Cardiac fibroblast (primary cell): Measurements from ENCODE around the gene EMID1.

Experiments
- DNase-seq, 2 donors: peaks; one replicate each; pipeline versions ENCODE4 v3.0.0 to v3.0.0-alpha.2; 2010; ENCODE audit warnings: low read depth in 2 of 2
- H3K4me3 ChIP-seq, 2 donors: replicated peaks in 1 of 2; 1 replicate in 1 of 2; 2 replicates in 1 of 2; pipeline ENCODE4 v1.5.1; 2011; ENCODE audit warnings: low read depth in 2 of 2, low read length in 2 of 2, mild to moderate bottlenecking in 2 of 2, moderate library complexity in 1 of 2
- CTCF ChIP-seq: IDR thresholded peaks from one replicate; pipeline ENCODE4 v1.5.1; 2011; ENCODE audit warnings: low read depth, mild to moderate bottlenecking, low read length, inconsistent platforms

Gene EMID1

DNA sequence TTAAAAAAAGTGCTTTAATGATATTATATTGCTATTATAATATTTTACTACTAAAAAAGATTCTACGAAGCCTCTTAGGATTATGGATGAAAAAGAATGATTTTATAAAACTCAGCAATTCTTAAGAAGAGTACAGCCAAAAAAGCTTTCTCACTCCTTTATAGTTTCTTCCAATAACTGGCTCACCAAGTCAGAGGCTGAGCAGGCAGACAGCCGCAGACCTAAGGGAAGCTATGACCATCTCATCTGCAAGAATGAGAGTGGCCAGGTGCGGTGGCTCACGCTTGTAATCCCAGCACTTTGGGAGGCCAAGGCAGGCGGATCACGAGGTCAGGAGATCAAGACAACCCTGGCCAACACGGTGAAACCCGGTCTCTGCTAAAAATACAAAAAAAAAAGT, 12.7 kb upstream of the EMID1 start:
- DNase-seq, result no peak
- H3K4me3 ChIP-seq, result no peak overlapping the region
- TF ChIP-seq CTCF, result no peak

DNA sequence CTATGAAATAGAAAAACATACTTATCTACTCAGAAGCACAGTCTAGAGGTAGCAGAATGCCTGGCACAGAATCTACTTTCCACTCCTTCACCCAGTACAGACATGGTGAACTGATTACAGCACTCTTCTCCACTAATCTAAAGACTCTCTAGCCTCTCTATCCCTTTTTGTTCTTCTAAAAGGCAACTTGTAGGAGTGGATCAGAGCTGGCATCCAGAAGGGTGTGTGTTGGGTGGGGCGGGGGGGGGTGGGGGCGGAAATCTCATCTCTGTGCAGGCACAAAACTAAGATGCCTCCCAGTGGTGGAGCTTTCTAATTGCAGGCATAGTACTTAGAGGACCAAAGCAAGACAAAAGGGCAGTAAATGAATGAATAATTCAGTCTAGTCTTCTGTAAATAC, 11.5 kb upstream of the EMID1 start:
- no peak for DNase-seq
- no peak overlapping the region for H3K4me3 ChIP-seq
- TF ChIP-seq CTCF, result no peak

GRCh38 chr22:29195118-29195963, 10.4 kb upstream of the EMID1 start:
- H3K4me3 ChIP-seq, result no peak overlapping the region

DNA sequence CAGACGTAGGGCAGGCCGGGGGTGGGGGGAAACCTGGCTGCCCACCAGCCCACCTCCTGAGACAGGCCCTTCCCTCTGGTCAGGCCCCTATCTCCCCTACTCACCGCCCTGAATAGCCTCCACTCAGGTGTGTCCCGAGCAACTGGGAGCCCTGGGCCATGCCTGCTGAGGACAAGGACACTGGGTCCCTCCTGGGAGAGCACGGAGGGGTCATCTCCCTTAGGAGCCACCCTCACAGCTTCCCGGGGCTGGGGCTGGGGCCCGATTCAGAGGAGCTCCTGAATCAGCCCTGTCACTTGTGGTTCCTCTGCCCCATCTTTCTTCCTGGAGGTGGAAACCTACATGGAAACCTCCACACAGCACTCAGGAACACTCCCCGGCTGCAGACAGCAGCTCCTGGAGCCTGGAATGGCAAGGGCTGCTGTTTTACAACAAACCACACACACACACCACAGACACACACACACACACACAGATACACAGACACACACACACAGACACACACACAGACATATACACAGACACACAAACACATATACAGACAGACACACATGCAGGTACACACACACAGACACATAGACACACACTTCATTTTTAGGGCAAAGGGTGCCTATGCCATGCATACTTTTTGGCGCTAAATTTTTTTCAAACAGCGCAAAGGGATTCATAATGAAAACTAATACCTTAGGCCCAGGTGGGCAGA, 9.6 kb upstream of the EMID1 start:
- TF ChIP-seq CTCF, result no peak
- no peak for DNase-seq

More at GRCh38 chr22:29195118-29195963, 10.4 kb upstream of the EMID1 start:
- DNase-seq, result peak in 1 of 2 donors; percentile 19
- no peak for TF ChIP-seq CTCF

DNA sequence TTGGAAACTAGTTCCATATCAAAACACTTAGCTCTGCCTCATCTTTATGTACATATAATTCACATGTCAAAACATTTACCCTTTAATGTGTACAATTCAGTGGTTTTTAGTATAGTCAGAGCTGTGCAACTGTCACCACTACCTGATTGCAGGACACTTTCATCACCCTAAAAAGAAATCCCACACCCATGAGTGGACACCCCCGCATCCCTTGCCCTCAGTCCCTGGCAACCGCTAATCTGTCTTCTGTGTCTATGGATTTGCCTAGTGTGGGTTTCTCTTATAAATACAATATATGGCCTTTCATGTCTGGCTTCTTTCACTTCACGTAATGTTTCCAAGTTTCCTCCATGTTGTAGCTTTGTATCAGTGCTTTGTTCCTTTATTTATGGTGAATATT, 8.6 kb upstream of the EMID1 start:
- TF ChIP-seq CTCF, result no peak
- no peak overlapping the region for H3K4me3 ChIP-seq
- no peak for DNase-seq

More for the DNA sequence above, 9.6 kb upstream of the EMID1 start:
- no peak overlapping the region for H3K4me3 ChIP-seq

DNA sequence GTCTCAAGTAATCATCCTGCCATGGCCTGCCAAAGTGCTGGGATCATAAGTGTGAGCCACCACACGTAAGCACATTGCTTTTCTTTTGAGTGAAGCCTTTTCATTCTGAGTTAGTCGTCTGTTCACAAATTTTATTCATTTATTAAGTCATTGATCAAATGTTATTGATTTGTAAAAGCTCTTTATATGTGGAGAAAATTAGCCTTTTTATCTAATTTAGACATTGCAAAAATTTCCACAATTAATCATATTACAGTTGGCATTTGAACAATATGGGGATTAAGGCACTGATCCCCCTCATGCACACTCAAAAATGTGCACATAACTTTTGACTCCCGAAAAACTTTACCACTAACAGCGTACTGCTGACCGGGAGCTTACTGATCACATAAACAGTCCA, 7.5 kb upstream of the EMID1 start:
- H3K4me3 ChIP-seq, result no peak overlapping the region
- no peak for TF ChIP-seq CTCF
- DNase-seq, result no peak
